Activated CD4-positive, alpha-beta memory T cell treated with anti-CD3 and anti-CD28 coated beads for 36 hours (primary cell): ENCODE measurements around the gene SPIN2B. TPM values are rescaled to one million over a fixed set of nuclear protein-coding genes. Genes with fewer than 3 reads are reported as not detected.

Source experiments
- total RNA-seq, 2 experiments: library from RNA; stranded (reverse); gene quantifications; one replicate each; pipeline ENCODE4 v1.2.3, GENCODE V29; 2021

The SPIN2B gene
- total RNA-seq, 2 experiments from 2014 or later = 5.1 to 7.7 TPM

Other genes starting within 250 kb of the SPIN2B start
- 1 to 10 TPM; 7.6 to 8.0 TPM for gene SPIN3, start 126.0 kb downstream of the SPIN2B start, total RNA-seq
- under 1 TPM; 0.45 to 0.48 TPM for gene SPIN2A, start 15.8 kb upstream of the SPIN2B start, total RNA-seq
- gene FAAH2, start 165.2 kb upstream of the SPIN2B start, total RNA-seq = 10 to 100 TPM; 10.3 to 12.1 TPM